GM10266 (cell line): ENCODE measurements around the gene KCTD1.
"Not testable (repeated sequence)": the region's sequence is repeated elsewhere in the genome, so short reads cannot be mapped to it uniquely, and the experiment has no call there.

Experiments used
- DNase-seq: peaks from one replicate; pipeline ENCODE4 v3.0.0; 2012; ENCODE audit errors: extremely low spot score
- TF ChIP-seq, protein P1 (sequence below): IDR thresholded peaks from 2 replicates; pipeline ENCODE4 v1.5.1; 2012; ENCODE audit warnings: mild to moderate bottlenecking, low read depth; ENCODE audit not compliant: control insufficient read depth, insufficient read depth; ENCODE audit errors: missing control alignments

Gene KCTD1

DNA sequence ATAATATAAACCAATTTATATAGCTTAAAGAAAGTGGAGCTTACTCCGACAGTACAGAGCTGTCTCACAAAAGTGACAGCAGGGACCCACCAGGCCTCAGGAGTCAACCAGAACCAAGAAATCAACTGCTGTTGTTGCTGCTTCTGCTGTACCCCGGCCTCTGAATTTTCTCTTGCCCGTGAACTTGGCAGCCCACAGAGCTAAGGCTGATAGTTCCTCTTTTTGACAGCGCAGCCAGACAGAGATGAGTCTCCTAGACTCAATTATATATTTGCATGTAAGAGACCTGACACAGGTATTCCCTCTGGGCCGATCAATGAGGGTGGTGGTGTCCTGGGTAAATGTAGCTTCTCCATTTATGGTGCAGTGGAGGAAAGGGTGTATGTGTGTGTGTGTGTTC, 109.4 kb downstream of the KCTD1 start:
- DNase-seq, result peak; percentile 36

GRCh38 chr18:26437634-26438033, 110.7 kb downstream of the KCTD1 start:
- not testable (repeated sequence) for DNase-seq

More for the DNA sequence above, 109.4 kb downstream of the KCTD1 start:
- TF ChIP-seq, protein P1, sequence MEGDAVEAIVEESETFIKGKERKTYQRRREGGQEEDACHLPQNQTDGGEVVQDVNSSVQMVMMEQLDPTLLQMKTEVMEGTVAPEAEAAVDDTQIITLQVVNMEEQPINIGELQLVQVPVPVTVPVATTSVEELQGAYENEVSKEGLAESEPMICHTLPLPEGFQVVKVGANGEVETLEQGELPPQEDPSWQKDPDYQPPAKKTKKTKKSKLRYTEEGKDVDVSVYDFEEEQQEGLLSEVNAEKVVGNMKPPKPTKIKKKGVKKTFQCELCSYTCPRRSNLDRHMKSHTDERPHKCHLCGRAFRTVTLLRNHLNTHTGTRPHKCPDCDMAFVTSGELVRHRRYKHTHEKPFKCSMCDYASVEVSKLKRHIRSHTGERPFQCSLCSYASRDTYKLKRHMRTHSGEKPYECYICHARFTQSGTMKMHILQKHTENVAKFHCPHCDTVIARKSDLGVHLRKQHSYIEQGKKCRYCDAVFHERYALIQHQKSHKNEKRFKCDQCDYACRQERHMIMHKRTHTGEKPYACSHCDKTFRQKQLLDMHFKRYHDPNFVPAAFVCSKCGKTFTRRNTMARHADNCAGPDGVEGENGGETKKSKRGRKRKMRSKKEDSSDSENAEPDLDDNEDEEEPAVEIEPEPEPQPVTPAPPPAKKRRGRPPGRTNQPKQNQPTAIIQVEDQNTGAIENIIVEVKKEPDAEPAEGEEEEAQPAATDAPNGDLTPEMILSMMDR, result no peak

DNA sequence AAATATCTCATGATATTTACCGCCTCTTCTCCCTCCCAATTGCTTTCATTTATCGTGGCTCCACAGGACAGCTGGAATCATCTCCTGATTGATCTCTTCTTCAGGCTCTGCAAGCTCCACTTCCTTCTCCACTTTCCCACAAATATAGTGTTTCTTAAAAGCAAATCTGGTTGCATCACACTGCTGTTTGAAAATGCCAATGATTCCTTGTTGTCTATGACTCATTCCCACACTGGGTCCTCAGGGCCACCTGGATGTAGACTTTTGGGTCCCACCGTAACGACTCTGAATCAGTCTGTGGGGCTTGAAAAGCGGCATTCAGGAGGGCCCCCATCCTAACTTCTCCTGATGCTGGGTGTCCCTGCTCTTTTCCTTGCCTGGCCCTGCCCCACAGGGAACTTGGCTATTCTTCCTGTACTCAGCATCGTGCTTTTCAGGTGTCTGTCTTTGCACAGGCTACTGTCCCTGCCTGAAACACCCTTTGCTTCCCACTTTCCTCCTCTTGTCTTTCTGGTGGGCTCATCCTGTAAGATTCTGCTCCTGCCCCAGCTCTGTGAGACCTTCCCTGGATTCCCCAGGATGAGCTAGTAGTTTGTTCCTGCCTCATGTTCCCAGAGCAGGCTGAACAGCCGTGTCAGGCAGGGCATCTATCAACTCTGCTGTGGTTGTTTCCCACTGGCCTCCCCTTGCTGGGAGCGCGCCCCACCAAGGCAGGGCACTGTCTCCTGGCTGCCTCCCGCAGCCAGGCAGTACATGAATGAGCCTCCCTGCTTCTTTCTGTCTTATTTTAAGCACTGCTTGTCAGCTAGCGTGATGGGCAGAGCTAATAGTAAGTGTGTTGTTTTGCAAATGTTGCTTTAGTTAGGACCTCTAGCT, 111.9 kb downstream of the KCTD1 start:
- TF ChIP-seq, protein P1, result no peak
- no peak for DNase-seq

DNA sequence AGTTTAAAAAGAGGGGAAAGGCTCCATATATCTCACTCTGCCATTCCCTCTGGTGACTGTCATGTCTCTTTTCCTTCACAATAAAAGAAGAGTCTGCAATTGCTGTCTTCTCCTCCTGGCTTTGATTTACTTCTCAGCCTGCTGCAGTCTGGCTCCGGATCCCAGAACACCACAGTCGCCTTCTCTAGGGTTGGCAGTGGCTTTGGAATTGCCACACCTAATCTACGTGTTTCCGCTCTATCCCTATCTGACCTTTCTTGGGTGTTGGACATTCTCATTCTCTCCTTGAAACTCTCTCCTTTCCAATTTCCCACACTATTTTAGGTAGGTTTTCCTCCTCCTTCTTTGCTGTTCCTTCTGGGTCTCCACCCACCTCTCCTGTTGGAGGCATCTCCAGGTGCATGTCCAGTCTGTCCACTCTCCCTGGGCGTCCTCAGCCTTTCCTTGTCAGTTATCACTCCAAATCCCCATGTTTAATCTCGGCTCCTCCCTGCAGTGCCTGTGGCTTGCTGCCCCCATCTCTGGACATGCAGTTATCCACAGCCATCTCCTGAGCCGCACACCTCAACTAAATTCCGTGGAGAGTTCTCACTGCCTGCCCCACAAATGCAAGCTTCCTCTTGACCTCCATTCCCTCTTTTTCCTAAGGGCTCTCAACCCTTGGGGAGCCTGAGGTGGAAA, 112.8 kb downstream of the KCTD1 start:
- DNase-seq, result no peak
- TF ChIP-seq, protein P1, result no peak

DNA sequence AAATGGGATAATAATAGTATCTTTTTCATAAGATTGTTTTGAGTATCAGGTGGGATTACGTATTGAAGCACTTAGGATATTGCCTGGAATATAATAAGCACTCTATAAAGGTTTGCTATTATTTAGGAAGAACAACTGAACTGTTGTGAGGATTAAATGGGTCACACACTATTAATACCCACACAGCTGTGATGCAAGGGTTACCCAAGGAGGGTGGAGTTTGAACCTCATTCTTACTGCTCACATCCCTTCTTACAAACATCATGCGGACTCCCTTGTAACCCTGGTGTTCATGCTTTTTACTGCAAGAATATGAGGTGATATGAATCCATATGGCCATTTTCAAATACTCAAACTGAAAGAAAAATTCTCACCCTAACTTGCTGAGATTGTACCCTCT, 113.5 kb downstream of the KCTD1 start:
- TF ChIP-seq, protein P1, result no peak
- no peak for DNase-seq

DNA sequence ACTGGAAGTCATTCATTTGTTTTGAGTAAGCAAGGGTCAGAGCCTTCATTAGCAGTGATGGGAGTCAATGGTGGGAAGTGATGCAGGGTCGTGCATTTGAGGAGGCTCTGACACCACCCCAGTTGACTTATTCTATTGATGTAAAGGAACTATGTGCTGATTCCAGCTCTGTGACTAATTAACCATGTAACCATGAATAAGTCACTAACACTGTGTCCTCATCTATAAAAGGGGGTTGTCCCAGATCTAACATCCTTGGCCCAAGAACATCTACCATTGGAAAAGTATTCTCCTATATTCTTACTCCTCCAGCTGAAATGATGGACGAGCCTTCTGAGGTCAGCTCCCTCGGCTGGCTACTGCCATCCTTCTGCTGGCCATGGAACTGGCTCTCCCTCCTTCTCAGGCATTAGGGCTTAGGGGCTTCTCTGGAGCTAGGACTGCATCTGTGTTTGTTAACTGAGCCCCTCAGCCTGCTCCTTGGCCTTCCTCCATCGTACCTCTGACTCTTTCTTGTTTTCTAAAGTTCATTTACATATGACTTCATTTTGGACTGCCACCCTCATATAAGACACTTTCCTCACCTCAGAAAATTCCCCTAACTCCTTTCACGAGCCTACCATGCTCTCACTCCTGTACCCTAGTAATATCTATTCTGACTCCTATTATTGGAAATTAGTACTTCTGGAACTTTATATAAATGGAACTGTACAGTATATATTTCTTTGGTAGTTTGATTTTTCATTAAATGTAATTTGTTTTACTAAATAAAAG, 115.5 kb downstream of the KCTD1 start:
- TF ChIP-seq, protein P1, result no peak
- no peak for DNase-seq

- no peak for DNase-seq
- TF ChIP-seq, protein P1, result no peak
These were observed 118.7 kb downstream of the KCTD1 start for GRCh38 chr18:26429535-26430226.
